Measurements from ENCODE around the gene TIPRL.

GRCh38 chr1:168190403-168190802 lies 11.6 kb downstream of the TIPRL start:
- TF ChIP-seq, protein P1, sequence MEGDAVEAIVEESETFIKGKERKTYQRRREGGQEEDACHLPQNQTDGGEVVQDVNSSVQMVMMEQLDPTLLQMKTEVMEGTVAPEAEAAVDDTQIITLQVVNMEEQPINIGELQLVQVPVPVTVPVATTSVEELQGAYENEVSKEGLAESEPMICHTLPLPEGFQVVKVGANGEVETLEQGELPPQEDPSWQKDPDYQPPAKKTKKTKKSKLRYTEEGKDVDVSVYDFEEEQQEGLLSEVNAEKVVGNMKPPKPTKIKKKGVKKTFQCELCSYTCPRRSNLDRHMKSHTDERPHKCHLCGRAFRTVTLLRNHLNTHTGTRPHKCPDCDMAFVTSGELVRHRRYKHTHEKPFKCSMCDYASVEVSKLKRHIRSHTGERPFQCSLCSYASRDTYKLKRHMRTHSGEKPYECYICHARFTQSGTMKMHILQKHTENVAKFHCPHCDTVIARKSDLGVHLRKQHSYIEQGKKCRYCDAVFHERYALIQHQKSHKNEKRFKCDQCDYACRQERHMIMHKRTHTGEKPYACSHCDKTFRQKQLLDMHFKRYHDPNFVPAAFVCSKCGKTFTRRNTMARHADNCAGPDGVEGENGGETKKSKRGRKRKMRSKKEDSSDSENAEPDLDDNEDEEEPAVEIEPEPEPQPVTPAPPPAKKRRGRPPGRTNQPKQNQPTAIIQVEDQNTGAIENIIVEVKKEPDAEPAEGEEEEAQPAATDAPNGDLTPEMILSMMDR (IDR thresholded peaks at IDR 0.05), result no peak
- no peak for TF ChIP-seq POLR2A (IDR thresholded peaks at IDR 0.05)
